Renal cortex interstitium (tissue), 11 donors: ENCODE measurements around the gene HIGD2B. TPM values are rescaled to one million over a fixed set of nuclear protein-coding genes. Genes with fewer than 3 reads are reported as not detected.
"Not testable (repeated sequence)": the region's sequence is repeated elsewhere in the genome, so short reads cannot be mapped to it uniquely, and the experiment has no call there.

Experiments used
- DNase-seq, 11 donors: peaks; one replicate each; pipeline ENCODE4 v3.0.0-alpha.2; 2013; ENCODE audit warnings: low read depth in 9 of 11, low spot score in 4 of 11; ENCODE audit errors: extremely low read depth in 1 of 11
- polyA plus RNA-seq, 3 donors: library from polyadenylated mRNA; unstranded; fragments of 120-200 nt; gene quantifications; one replicate each; pipeline ENCODE4 v1.2.1, GENCODE V29; 2013; ENCODE audit not compliant: insufficient read length in 3 of 3

Gene HIGD2B
- polyA plus RNA-seq, 3 donors: not detected

DNA sequence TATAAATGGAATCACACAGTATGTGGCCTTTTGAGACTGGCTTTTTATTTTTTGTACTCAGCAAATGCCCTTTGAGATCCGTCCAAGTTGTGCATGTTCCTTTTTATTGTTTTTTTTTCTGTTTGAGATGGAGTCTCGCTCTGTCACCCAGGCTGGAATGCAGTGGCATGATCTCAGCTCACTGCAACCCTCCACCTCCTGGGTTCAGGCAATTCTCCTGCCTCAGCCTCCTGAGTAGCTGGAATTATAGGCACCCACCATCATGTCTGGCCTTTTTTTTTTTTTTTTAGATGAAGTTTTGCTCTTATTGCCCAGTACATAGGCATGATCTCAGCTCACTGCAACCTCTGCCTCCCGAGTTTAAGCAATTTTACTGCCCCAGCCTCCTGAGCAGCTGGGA, 59.8 kb downstream of the HIGD2B start:
- DNase-seq: not testable (repeated sequence)

Other genes starting within 250 kb of the HIGD2B start
- 100 to 1,000 TPM; 189 to 194 (median 193) TPM for gene ARIH1, start 211.9 kb downstream of the HIGD2B start, polyA plus RNA-seq
- under 1 TPM; 0.09 to 0.23 (median 0.10) TPM for gene GOLGA6B, start 31.5 kb downstream of the HIGD2B start, polyA plus RNA-seq
- gene BBS4, start within 50 bp of the HIGD2B start, polyA plus RNA-seq: 10 to 100 TPM; 36.4 to 48.5 (median 41.1) TPM
- gene ADPGK, start 97.6 kb upstream of the HIGD2B start, polyA plus RNA-seq: 10 to 100 TPM; 46.6 to 74.5 (median 51.2) TPM